Measurements from ENCODE around the gene HEPACAM.

HEPACAM gene

GRCh38 chr11:124884869-124885479, 50.9 kb downstream of the HEPACAM start:
- no peak for DNase-seq (ENCODE audit: low spot score)
- FAIRE-seq, result no peak

GRCh38 chr11:124884340-124884739, 51.5 kb downstream of the HEPACAM start:
- no peak for FAIRE-seq
- no peak for DNase-seq (ENCODE audit: low spot score)

DNA sequence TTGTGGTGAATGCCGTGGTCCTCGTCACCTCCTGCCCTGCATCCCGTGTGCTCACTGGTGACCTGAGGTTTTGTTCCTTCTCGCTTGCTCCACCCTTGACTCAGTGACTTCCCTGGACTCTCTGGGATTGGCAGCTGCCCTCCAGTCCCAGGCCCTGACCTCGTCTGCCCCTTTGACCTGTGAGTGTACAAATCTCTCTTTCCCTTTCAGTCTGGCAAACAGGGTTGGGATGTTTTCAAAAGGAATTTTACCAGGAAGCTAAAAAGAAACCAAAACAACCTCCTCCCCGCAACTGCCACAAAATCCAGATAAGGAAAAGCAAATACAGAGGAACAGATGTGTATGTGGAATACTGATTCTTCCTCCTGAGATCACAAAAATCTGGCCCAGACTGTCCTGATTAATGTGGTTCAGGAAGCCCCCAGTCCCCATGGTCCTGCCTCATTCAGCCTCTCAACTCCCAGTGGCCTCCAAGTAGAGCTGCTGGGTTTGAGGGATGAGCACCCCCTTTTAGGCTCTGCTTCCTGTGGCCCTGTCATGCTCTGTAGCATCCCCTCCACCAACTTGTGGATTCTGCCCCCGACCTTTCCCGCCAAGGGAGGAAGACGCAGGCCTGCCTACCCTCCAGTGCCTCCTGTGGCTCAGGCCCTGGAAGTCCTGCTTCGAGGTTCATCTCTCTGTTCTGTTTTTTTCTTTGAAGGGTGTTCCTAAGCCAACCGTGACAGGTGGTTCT, 53.3 kb downstream of the HEPACAM start:
- DNase-seq (ENCODE audit: low spot score), result no peak
- no peak for FAIRE-seq

- FAIRE-seq (no peak), DNase-seq (ENCODE audit: low spot score) (no peak)
These were observed 54.9 kb downstream of the HEPACAM start for GRCh38 chr11:124880958-124881357.

GRCh38 chr11:124880290-124880611, 55.6 kb downstream of the HEPACAM start:
- FAIRE-seq, result no peak
- DNase-seq (ENCODE audit: low spot score), result no peak

DNA sequence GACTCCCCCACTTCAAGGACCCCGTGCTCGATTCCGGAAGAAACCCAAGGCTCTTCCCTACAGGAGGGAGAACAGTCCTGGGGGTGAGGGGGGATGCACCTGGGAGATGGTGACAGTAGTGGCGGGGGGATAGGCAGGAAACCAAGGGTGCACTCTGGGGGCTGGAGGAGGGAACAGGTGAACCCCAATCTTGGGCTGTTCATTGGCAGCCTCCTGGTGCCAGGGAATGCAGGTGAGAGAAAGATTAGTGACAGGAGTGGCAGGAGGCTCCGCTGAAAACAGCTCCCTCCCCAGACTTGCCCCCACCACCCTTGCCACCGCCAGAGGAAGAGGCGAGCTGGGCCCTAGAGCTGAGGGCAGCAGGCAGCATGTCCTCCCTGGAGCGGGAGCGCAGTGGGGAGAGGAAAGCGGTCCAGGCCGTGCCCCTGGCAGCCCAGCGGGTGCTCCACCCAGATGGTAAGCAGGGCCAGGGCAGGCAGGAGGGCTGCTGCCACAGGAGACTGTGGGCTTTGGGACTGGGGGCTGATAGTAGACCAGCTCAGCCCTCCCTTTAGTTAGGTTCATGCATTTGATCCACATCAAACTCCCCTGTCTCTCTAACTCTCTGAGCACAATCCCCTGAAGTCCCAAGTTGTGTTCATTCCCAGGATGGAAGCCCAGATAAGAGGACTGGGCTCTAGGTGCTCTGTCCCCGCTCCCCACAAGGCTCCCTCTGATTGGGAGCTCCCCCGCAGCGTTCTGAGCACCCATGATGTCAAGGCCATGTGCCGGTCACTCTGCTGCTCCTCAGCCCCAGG, 56.2 kb downstream of the HEPACAM start:
- no peak for FAIRE-seq
- no peak for DNase-seq (ENCODE audit: low spot score)

- no peak for FAIRE-seq
- DNase-seq (ENCODE audit: low spot score), result no peak
These were observed 56.9 kb downstream of the HEPACAM start for GRCh38 chr11:124878759-124879492.

GRCh38 chr11:124877910-124878758, 57.7 kb downstream of the HEPACAM start:
- FAIRE-seq, result no peak
- no peak for DNase-seq (ENCODE audit: low spot score)

DNA sequence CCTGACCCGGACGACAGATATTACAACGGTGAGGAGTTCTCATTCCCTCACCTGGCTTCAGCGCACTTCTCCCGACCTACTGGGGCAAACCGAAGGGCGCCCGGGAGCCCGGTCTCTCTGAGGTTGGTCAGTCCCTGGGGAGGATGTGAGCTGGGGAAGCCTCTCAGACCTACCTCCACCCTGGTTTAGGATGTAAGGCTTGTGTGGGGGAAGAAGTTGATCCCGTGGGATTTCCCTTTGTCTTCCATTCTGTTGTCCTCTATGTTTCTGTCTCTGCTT, 58.3 kb downstream of the HEPACAM start:
- FAIRE-seq (no peak), DNase-seq (ENCODE audit: low spot score) (no peak)

GRCh38 chr11:124876818-124877630, 58.8 kb downstream of the HEPACAM start:
- DNase-seq (ENCODE audit: low spot score), result no peak
- no peak for FAIRE-seq

- DNase-seq (ENCODE audit: low spot score) (peak; percentile 41), FAIRE-seq (no peak)
These were observed 59.7 kb downstream of the HEPACAM start for GRCh38 chr11:124875943-124876817.

DNA sequence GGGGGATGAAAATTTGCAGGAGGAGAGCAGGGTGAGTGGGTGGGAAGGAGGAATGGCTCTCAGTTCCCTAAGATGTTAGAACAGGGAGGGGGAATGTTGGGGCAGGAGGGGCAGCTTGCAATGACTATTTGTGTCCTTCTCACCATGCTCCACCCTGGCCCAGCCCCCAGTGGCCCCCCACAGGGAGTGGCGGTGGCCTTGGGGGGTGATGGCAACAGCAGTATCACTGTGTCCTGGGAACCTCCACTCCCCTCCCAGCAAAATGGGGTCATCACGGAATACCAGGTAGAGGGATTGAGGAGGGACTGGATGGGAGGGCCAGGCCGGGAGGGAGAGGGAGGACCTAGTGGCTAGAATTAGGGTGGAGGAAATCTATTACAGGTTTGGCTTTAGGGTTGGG, 60.4 kb downstream of the HEPACAM start:
- FAIRE-seq, result no peak

DNA sequence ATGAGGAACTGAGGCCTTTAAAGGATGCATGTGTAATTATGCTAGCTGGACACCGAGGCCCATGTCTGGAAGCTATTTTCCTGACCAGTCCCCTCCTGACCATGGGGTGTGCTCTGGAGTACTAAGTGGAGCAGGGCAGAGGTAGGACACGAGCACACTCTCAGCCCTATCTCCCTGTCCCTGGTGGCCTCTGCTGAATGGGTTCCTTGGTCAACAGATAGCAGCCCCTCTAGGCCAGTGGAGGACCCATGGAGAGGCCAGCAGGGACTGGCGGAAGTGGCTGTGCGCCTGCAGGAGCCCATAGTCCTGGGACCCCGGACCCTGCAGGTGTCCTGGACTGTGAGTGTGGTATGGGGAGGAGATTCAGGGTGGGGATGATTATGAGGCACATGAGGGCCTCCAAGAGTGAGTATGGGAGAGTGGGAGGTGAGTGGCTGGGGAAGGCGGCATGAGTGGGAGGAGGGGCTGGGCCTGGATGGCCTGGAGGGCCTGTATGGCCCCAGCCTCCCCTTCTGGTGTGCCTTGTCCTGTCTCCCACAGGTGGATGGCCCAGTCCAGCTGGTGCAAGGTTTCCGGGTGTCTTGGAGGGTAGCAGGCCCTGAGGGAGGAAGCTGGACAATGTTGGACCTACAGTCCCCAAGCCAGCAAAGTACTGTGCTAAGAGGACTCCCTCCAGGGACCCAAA, 61.1 kb downstream of the HEPACAM start:
- DNase-seq (ENCODE audit: low spot score) (no peak), FAIRE-seq (no peak)

More for the DNA sequence above, 60.4 kb downstream of the HEPACAM start:
- no peak for DNase-seq (ENCODE audit: low spot score)

DNA sequence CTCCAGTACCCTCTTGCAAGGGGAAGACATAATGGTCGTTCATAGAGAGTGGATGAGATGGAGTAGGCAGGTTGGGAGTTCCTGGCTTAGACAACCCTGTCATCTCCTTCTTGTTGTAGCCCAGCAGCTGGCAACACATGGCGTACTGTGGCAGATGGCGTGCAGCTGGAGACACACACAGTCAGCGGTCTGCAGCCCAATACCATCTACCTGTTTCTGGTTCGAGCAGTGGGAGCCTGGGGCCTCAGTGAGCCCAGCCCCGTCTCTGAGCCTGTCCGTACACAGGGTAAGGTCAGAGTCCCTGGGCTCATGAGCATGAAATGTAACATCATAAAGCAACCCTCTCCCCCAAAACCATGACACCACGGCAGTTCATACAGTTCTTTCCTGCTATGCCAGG, 61.9 kb downstream of the HEPACAM start:
- DNase-seq (ENCODE audit: low spot score), result no peak
- FAIRE-seq, result no peak

DNA sequence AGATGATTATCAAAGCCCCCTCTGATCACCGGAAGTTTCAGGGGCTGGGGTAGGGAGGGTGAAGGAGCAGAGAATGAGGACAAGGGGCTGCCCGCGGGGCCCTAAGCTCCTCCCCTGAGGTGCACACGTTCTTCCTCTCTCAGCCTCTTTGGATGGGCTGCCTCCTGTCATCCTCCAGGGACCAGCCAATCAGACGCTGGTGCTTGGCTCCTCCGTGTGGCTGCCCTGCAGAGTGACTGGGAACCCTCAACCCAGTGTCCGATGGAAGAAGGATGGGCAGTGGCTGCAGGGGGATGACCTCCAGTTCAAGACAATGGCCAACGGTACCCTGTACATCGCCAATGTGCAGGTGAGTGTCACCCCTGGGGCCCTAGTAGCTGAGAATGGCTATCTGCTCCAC, 63.1 kb downstream of the HEPACAM start:
- FAIRE-seq, result no peak

GRCh38 chr11:124872280-124872679, 63.6 kb downstream of the HEPACAM start:
- no peak for DNase-seq (ENCODE audit: low spot score)
- FAIRE-seq, result no peak

More for the DNA sequence above, 63.1 kb downstream of the HEPACAM start:
- DNase-seq (ENCODE audit: low spot score), result no peak

DNA sequence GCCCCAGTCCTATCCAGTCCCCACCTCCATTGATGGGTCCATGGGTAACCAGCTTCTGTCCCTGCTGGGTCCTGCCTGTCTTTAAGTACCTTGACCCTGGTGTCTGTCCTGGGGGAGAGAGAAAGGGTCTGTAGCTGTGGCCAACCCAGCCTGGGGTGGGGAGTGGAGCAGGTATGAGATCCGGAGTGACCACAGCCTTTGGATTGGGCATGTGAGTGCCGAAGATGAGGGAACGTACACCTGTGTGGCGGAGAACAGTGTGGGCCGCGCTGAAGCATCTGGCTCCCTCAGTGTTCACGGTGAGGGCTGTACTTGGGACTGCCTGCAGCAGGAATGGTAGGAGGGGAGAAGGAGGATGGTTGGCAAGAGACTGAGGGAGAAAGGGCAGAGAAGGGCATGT, 65.4 kb downstream of the HEPACAM start:
- DNase-seq (ENCODE audit: low spot score) (no peak), FAIRE-seq (no peak)

DNA sequence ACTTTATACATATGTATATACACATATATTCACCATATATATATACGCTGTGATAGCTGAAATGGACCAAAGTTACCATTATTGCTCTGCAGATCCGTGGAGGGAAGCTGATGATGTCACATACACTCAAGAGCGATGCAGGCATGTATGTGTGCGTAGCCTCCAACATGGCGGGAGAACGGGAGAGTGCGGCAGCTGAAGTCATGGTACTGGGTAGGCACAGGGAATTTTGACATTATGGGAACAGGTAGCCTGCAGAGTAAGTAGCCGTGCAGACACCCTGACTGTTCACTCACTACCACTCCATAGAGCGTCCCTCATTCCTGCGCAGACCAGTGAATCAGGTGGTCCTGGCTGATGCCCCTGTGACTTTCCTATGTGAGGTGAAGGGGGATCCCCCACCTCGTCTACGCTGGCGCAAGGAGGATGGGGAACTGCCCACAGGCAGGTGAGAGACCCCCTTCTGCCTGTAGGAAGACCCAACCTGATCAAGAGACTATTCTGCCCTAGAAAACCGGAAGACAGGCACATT, 65.9 kb downstream of the HEPACAM start:
- DNase-seq (ENCODE audit: low spot score) (no peak), FAIRE-seq (no peak)

Data from RCC 7860 (cell line).